Measurements from ENCODE around the gene PLXDC2. TPM values are rescaled to one million over a fixed set of nuclear protein-coding genes. Genes with fewer than 3 reads are reported as not detected.

Gene PLXDC2
- total and polyA plus RNA-seq, 10 of the 15 experiments (the other 5 are each of a cell fraction or from before 2014, with no cell fraction given): 0.05 to 1.8 (median 0.14) TPM; not detected in 2

DNA sequence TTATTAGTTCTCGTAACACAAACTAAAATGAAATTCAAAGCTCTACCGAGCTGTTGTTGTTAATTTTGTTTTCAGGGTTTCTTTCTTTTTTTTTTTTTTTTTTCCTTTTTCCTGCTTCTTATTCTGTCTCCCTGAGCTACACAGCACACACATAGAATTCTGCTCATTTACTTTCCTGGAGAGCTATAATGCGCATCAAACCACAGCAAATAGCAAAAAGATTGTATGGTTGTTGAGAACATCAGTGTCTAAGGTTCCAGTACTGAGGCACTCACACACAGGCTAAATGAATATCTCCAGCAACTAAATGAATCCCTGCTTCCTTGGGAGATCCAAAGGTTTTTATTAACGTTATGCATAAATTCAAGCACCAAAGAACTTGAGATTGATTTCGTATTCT, 418.3 kb downstream of the PLXDC2 start:
- Histone ChIP-seq H3K36me3 (ENCODE audit: control insufficient read depth in 2 of 2, insufficient read depth in 2 of 2, low read length in 1 of 2) (no peaks in the 10 kb centered on the region), H3K4me1 (ENCODE audit: control insufficient read depth, insufficient read depth, low read length) (no peaks in the 10 kb centered on the region), H3K9me3 (replicated peaks; ENCODE audit: control insufficient read depth, insufficient read depth, low read length) (no peaks in the 10 kb centered on the region), H3K79me2 (ENCODE audit: control insufficient read depth, insufficient read depth, low read length) (no peaks in the 10 kb centered on the region), H3K9ac (ENCODE audit: control insufficient read depth, insufficient read depth, low read length) (no peak overlapping the region), H4K20me1 (ENCODE audit: control insufficient read depth, insufficient read depth) (no peaks in the 10 kb centered on the region), H3K4me2 (ENCODE audit: control insufficient read depth, insufficient read depth) (no peak overlapping the region), H3K27ac (ENCODE audit: control insufficient read depth, insufficient read depth) (no peak overlapping the region), H3K4me3 (no peak overlapping the region), H3K27me3 (replicated peaks in 1 of 2; ENCODE audit: control insufficient read depth in 2 of 2, insufficient read depth in 2 of 2, low read length in 1 of 2) (no peaks in the 10 kb centered on the region), H2AFZ (ENCODE audit: control insufficient read depth, low read depth, low read length) (no peak overlapping the region)
- no peak for ATAC-seq
- DNase-seq (ENCODE audit: low read depth, low spot score): no peak
- ChIA-PET SMC1A (ENCODE audit: uncharacterized antibody, unreplicated experiment) (interaction anchor here (0.9 to 2.5 kb wide), 2 partner anchors 10 to 22 kb away, joined by 3 to 6 read pairs; no protein-coding TSS in a partner anchor), RAD21 (ENCODE audit: unreplicated experiment) (no interaction called here), POLR2A (interaction anchor here (0.6 kb wide), 1 partner anchor 20 kb away, joined by 5 read pairs; no protein-coding TSS in a partner anchor), CTCF (no interaction called here)
- no TSS peak for BruUV-seq (replicated peaks)
- in situ Hi-C loops (cut with MboI) (no loop called here), intact Hi-C loops (cut with micrococcal nuclease; ENCODE audit: unreplicated experiment) (no loop called here)
- no peak for FAIRE-seq
- WGBS (ENCODE audit: insufficient coverage, insufficient replicate concordance, low lambda C conversion rate, missing lambda C conversion rate): 36% methylated on average over 5 of the region's 5 CpGs
- no peak for TF ChIP-seq TBL1XR1 (IDR thresholded peaks at IDR 0.05; ENCODE audit: low read depth, low read length)
- no peak for TF ChIP-seq LARP7 (IDR thresholded peaks at IDR 0.05)
- TF ChIP-seq, protein P1, sequence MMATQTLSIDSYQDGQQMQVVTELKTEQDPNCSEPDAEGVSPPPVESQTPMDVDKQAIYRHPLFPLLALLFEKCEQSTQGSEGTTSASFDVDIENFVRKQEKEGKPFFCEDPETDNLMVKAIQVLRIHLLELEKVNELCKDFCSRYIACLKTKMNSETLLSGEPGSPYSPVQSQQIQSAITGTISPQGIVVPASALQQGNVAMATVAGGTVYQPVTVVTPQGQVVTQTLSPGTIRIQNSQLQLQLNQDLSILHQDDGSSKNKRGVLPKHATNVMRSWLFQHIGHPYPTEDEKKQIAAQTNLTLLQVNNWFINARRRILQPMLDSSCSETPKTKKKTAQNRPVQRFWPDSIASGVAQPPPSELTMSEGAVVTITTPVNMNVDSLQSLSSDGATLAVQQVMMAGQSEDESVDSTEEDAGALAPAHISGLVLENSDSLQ (IDR thresholded peaks at IDR 0.05): no peak
- no peak for TF ChIP-seq ZNF384 (IDR thresholded peaks at IDR 0.05; ENCODE audit: borderline replicate concordance, low read depth, low read length)
- no peak for TF ChIP-seq NFXL1 (IDR thresholded peaks at IDR 0.05; ENCODE audit: borderline replicate concordance)
- TF ChIP-seq, protein P2, sequence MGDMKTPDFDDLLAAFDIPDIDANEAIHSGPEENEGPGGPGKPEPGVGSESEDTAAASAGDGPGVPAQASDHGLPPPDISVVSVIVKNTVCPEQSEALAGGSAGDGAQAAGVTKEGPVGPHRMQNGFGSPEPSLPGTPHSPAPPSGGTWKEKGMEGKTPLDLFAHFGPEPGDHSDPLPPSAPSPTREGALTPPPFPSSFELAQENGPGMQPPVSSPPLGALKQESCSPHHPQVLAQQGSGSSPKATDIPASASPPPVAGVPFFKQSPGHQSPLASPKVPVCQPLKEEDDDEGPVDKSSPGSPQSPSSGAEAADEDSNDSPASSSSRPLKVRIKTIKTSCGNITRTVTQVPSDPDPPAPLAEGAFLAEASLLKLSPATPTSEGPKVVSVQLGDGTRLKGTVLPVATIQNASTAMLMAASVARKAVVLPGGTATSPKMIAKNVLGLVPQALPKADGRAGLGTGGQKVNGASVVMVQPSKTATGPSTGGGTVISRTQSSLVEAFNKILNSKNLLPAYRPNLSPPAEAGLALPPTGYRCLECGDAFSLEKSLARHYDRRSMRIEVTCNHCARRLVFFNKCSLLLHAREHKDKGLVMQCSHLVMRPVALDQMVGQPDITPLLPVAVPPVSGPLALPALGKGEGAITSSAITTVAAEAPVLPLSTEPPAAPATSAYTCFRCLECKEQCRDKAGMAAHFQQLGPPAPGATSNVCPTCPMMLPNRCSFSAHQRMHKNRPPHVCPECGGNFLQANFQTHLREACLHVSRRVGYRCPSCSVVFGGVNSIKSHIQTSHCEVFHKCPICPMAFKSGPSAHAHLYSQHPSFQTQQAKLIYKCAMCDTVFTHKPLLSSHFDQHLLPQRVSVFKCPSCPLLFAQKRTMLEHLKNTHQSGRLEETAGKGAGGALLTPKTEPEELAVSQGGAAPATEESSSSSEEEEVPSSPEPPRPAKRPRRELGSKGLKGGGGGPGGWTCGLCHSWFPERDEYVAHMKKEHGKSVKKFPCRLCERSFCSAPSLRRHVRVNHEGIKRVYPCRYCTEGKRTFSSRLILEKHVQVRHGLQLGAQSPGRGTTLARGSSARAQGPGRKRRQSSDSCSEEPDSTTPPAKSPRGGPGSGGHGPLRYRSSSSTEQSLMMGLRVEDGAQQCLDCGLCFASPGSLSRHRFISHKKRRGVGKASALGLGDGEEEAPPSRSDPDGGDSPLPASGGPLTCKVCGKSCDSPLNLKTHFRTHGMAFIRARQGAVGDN (IDR thresholded peaks at IDR 0.05): no peak
- TF ChIP-seq, protein P3, sequence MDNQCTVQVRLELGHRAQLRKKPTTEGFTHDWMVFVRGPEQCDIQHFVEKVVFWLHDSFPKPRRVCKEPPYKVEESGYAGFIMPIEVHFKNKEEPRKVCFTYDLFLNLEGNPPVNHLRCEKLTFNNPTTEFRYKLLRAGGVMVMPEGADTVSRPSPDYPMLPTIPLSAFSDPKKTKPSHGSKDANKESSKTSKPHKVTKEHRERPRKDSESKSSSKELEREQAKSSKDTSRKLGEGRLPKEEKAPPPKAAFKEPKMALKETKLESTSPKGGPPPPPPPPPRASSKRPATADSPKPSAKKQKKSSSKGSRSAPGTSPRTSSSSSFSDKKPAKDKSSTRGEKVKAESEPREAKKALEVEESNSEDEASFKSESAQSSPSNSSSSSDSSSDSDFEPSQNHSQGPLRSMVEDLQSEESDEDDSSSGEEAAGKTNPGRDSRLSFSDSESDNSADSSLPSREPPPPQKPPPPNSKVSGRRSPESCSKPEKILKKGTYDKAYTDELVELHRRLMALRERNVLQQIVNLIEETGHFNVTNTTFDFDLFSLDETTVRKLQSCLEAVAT (IDR thresholded peaks at IDR 0.05): no peak
- TF ChIP-seq CHD4 (IDR thresholded peaks at IDR 0.05): no peak
- TF ChIP-seq, protein P4, sequence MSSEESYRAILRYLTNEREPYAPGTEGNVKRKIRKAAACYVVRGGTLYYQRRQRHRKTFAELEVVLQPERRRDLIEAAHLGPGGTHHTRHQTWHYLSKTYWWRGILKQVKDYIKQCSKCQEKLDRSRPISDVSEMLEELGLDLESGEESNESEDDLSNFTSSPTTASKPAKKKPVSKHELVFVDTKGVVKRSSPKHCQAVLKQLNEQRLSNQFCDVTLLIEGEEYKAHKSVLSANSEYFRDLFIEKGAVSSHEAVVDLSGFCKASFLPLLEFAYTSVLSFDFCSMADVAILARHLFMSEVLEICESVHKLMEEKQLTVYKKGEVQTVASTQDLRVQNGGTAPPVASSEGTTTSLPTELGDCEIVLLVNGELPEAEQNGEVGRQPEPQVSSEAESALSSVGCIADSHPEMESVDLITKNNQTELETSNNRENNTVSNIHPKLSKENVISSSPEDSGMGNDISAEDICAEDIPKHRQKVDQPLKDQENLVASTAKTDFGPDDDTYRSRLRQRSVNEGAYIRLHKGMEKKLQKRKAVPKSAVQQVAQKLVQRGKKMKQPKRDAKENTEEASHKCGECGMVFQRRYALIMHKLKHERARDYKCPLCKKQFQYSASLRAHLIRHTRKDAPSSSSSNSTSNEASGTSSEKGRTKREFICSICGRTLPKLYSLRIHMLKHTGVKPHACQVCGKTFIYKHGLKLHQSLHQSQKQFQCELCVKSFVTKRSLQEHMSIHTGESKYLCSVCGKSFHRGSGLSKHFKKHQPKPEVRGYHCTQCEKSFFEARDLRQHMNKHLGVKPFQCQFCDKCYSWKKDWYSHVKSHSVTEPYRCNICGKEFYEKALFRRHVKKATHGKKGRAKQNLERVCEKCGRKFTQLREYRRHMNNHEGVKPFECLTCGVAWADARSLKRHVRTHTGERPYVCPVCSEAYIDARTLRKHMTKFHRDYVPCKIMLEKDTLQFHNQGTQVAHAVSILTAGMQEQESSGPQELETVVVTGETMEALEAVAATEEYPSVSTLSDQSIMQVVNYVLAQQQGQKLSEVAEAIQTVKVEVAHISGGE (CRISPR knock-in tag; IDR thresholded peaks at IDR 0.05): no peak
- TF ChIP-seq, protein P5, sequence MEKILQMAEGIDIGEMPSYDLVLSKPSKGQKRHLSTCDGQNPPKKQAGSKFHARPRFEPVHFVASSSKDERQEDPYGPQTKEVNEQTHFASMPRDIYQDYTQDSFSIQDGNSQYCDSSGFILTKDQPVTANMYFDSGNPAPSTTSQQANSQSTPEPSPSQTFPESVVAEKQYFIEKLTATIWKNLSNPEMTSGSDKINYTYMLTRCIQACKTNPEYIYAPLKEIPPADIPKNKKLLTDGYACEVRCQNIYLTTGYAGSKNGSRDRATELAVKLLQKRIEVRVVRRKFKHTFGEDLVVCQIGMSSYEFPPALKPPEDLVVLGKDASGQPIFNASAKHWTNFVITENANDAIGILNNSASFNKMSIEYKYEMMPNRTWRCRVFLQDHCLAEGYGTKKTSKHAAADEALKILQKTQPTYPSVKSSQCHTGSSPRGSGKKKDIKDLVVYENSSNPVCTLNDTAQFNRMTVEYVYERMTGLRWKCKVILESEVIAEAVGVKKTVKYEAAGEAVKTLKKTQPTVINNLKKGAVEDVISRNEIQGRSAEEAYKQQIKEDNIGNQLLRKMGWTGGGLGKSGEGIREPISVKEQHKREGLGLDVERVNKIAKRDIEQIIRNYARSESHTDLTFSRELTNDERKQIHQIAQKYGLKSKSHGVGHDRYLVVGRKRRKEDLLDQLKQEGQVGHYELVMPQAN (conservative IDR thresholded peaks at IDR 0.05): no peak
